ENCODE measurements around the gene CUZD1. TPM values are rescaled to one million over a fixed set of nuclear protein-coding genes. Genes with fewer than 3 reads are reported as not detected.

Gene CUZD1
- total and polyA plus RNA-seq, 9 of the 15 experiments (the other 6 are each of a cell fraction or from before 2014, with no cell fraction given), result 0.51 to 1.7 (median 1.1) TPM

DNA sequence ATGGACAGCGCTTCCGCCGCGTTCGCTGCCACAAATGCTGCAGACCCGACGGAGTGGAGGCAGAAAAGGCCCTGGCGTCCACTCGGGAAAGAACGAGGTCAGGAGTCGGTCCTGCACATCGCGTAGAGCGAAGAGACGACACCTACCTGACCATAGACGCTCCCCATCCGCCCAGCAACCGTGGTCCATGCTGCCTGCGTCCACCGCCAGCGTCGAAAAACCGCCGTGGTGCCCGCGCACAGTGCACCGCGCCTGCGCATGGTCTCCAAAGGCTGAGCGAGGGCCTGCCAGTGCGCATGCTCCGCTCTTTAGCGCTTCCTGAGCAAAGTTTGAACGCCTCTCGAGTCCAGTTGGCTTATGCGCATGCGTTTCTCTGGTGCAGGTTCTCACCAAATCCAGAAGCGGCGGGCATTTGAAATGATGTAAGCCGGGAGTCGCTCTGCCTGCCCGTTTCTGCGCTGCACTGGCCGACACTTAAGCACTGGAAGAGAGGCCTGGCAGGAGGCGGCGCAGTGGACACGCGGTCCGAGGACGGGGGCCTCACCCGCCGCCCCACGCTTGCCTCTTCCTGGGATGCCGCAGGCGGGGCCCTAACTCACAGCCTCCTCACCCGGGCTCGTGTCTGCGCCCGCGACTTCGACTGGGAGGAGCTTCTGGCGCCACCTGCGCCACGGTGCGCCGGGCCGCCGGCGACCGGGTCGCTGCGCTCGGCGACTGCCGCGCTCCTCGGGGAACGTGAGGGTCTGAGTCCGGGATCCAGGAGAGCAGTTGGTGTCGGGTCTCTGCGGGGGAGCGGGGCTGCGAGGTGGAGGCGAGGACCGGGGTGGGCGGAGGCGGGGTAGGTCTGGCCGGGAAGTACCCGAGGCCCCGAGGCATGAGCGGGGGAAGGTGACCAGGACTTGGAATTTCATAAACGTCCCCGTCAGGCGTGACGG is 33.9 kb upstream of the CUZD1 start, which contains the start of gene FAM24B (continued):
- TF ChIP-seq ILK (tag; IDR thresholded peaks at IDR 0.05; ENCODE audit: borderline replicate concordance, low read depth) (no peak), SREBF2 (CRISPR knock-in tag; IDR thresholded peaks at IDR 0.05) (no peak), SUPT5H (IDR thresholded peaks at IDR 0.05) (peak; percentile 69), ZHX1 (conservative IDR thresholded peaks at IDR 0.05; ENCODE audit: low read length) (no peak), NFE2 (IDR thresholded peaks at IDR 0.05; ENCODE audit: low read depth) (no peak), TCF15 (CRISPR knock-in tag; IDR thresholded peaks at IDR 0.05) (no peak), SRSF9 (IDR thresholded peaks at IDR 0.05; ENCODE audit: borderline replicate concordance, low read depth, low read length) (no peak), EZH2 (IDR thresholded peaks at IDR 0.05; ENCODE audit: borderline replicate concordance, low read depth, low read length) (no peak), ZNF445 (CRISPR knock-in tag; IDR thresholded peaks at IDR 0.05; ENCODE audit: low read depth) (no peak), POLR3G (IDR thresholded peaks at IDR 0.05; ENCODE audit: extremely low read depth, insufficient read length, insufficient replicate concordance) (no peak), NKRF (IDR thresholded peaks at IDR 0.05; ENCODE audit: borderline replicate concordance) (peak; percentile 47; the same call in 1 of the 2 replicates), ZNF274 (IDR thresholded peaks at IDR 0.05; ENCODE audit: borderline replicate concordance, low read depth, low read length) (no peak), RFX7 (CRISPR knock-in tag; IDR thresholded peaks at IDR 0.05) (no peak), ZNF644 (tag; IDR thresholded peaks at IDR 0.05; ENCODE audit: low read depth) (no peak)
- TF ChIP-seq, protein P1, sequence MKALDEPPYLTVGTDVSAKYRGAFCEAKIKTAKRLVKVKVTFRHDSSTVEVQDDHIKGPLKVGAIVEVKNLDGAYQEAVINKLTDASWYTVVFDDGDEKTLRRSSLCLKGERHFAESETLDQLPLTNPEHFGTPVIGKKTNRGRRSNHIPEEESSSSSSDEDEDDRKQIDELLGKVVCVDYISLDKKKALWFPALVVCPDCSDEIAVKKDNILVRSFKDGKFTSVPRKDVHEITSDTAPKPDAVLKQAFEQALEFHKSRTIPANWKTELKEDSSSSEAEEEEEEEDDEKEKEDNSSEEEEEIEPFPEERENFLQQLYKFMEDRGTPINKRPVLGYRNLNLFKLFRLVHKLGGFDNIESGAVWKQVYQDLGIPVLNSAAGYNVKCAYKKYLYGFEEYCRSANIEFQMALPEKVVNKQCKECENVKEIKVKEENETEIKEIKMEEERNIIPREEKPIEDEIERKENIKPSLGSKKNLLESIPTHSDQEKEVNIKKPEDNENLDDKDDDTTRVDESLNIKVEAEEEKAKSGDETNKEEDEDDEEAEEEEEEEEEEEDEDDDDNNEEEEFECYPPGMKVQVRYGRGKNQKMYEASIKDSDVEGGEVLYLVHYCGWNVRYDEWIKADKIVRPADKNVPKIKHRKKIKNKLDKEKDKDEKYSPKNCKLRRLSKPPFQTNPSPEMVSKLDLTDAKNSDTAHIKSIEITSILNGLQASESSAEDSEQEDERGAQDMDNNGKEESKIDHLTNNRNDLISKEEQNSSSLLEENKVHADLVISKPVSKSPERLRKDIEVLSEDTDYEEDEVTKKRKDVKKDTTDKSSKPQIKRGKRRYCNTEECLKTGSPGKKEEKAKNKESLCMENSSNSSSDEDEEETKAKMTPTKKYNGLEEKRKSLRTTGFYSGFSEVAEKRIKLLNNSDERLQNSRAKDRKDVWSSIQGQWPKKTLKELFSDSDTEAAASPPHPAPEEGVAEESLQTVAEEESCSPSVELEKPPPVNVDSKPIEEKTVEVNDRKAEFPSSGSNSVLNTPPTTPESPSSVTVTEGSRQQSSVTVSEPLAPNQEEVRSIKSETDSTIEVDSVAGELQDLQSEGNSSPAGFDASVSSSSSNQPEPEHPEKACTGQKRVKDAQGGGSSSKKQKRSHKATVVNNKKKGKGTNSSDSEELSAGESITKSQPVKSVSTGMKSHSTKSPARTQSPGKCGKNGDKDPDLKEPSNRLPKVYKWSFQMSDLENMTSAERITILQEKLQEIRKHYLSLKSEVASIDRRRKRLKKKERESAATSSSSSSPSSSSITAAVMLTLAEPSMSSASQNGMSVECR (CRISPR knock-in tag; IDR thresholded peaks at IDR 0.05), result peak; percentile 48
